SH-SY5Y (cell line): ENCODE measurements around the gene POLR2C.

Source experiments
- GATA2 ChIP-seq: IDR thresholded peaks from 2 replicates; pipeline ENCODE4 v1.6.1; 2011; ENCODE audit warnings: mild to moderate bottlenecking, low read depth, low read length
- GATA3 ChIP-seq: IDR thresholded peaks from 2 replicates; pipeline ENCODE4 v1.6.1; 2011; ENCODE audit warnings: low read depth, mild to moderate bottlenecking, low read length, moderate library complexity

GRCh38 chr16:57473906-57474305, 11.4 kb downstream of the POLR2C start:
- no peak for TF ChIP-seq GATA2
- TF ChIP-seq GATA3 = no peak
